Transverse colon (tissue), 4 donors: ENCODE results near the gene PDCD11.

Experiments
- POLR2A ChIP-seq: fragments of 450-650 bp; IDR thresholded peaks from one replicate; pipeline ENCODE4 v1.6.1; 2016; ENCODE audit warnings: antibody characterized with exemption, mild to moderate bottlenecking, moderate library complexity
- POLR2AphosphoS5 ChIP-seq, 3 donors: sonication (generic); formaldehyde crosslinking; IDR thresholded peaks; one replicate each; pipeline ENCODE4 v1.6.1; 2016; ENCODE audit warnings: antibody characterized with exemption in 3 of 3
- TF ChIP-seq, protein P1 (sequence below), 5 experiments: fragments of 200-600 bp in 3 of 5; fragments of 450-650 bp in 2 of 5; sonication (generic) in 3 of 5; IDR thresholded peaks; 1 replicate in 2 of 5; 2 replicates in 3 of 5; pipeline ENCODE4 v1.5.1; 2016 to 2017; ENCODE audit warnings: antibody characterized with exemption in 5 of 5, inconsistent platforms in 3 of 5, mild to moderate bottlenecking in 2 of 5, moderate library complexity in 1 of 5

DNA sequence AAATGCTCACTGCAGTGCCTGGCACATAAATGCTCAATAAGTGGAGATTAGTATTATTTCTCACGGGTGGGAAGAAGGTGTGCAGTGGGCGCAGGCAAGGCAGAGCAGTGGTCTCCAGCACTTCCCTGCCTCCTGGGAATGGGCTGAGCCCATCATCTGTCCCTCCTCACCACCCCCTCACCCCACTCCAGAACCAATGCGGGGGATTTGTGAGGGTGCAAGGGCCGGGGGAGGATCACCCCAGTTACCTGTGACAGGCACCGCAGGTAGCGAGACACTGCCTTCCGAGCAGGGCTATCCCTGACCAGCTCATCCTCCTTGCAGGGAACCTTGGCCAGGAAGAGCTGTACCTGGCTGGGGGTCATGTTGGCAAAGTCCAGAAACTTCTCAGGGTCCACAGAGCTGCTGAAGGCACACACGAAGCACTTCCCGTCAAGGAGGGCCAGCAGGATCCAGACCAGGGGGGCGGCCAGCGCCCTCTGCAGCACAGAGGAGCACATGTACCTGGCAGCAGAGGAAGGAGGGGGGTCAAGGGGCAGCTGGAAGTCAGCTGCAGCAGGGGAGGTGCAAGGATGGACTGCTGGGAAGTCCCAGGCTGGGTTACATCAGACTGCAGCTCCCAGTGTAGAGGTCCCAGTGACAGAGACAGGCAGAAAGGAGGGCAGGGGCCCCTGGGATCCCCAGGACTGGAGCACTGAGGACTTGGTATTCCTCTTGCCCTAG, 79.8 kb downstream of the PDCD11 start:
- TF ChIP-seq, protein P1, sequence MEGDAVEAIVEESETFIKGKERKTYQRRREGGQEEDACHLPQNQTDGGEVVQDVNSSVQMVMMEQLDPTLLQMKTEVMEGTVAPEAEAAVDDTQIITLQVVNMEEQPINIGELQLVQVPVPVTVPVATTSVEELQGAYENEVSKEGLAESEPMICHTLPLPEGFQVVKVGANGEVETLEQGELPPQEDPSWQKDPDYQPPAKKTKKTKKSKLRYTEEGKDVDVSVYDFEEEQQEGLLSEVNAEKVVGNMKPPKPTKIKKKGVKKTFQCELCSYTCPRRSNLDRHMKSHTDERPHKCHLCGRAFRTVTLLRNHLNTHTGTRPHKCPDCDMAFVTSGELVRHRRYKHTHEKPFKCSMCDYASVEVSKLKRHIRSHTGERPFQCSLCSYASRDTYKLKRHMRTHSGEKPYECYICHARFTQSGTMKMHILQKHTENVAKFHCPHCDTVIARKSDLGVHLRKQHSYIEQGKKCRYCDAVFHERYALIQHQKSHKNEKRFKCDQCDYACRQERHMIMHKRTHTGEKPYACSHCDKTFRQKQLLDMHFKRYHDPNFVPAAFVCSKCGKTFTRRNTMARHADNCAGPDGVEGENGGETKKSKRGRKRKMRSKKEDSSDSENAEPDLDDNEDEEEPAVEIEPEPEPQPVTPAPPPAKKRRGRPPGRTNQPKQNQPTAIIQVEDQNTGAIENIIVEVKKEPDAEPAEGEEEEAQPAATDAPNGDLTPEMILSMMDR (IDR thresholded peaks at IDR 0.05), result no peak
- TF ChIP-seq POLR2A (no peak), POLR2AphosphoS5 (IDR thresholded peaks at IDR 0.05) (no peak)
